Measurements from ENCODE around the gene IL4I1.
A peak's percentile ranks its signal among the peaks of the same experiment; 100 is the strongest.

DNA sequence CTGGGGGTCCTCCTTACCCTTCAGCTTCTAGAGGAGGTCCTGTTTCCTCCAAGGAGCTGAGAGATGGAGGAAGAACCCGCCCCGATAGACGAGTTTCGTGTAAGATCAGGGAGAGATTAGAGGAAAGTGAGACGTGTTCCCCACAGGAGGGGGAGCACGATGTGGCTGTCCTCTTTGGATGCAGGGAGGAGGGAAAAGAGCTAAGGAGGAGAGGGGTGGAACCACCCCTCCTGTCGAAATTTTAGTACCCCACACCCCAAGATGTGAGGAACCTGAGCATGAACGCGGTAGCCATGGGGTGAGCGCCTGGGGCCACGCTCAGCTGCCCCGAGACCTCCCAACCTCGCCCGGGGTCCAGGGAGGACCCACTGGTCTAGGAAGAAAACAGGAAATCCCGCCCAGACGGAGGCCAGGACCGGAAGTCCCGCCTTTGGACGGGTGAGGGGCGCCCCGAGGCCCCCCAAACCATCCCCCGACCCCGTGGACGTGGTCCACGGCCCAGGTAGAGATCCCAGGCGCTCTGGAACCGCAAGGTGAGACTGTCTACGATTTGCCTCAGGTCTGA is 20.7 kb downstream of the IL4I1 start:
- TF ChIP-seq TCF12 (IDR thresholded peaks at IDR 0.05; ENCODE audit: low read depth) (no peak), EP300 (IDR thresholded peaks at IDR 0.05; ENCODE audit: borderline replicate concordance) (no peak), YY1 (IDR thresholded peaks at IDR 0.05; ENCODE audit: low read depth) (no peak), CREB1 (IDR thresholded peaks at IDR 0.05; ENCODE audit: low read depth) (no peak), CEBPB (IDR thresholded peaks at IDR 0.05) (no peak), RAD21 (IDR thresholded peaks at IDR 0.05; ENCODE audit: low read depth) (no peak), TAF1 (IDR thresholded peaks at IDR 0.05; ENCODE audit: low read depth) (no peak), TEAD4 (IDR thresholded peaks at IDR 0.05) (no peak), ZBTB7A (IDR thresholded peaks at IDR 0.05; ENCODE audit: low read depth) (peak; percentile 68; the same call in 1 of the 2 replicates), NFIC (IDR thresholded peaks at IDR 0.05) (no peak), EGR1 (IDR thresholded peaks at IDR 0.05) (no peak)
- TF ChIP-seq, protein P1, sequence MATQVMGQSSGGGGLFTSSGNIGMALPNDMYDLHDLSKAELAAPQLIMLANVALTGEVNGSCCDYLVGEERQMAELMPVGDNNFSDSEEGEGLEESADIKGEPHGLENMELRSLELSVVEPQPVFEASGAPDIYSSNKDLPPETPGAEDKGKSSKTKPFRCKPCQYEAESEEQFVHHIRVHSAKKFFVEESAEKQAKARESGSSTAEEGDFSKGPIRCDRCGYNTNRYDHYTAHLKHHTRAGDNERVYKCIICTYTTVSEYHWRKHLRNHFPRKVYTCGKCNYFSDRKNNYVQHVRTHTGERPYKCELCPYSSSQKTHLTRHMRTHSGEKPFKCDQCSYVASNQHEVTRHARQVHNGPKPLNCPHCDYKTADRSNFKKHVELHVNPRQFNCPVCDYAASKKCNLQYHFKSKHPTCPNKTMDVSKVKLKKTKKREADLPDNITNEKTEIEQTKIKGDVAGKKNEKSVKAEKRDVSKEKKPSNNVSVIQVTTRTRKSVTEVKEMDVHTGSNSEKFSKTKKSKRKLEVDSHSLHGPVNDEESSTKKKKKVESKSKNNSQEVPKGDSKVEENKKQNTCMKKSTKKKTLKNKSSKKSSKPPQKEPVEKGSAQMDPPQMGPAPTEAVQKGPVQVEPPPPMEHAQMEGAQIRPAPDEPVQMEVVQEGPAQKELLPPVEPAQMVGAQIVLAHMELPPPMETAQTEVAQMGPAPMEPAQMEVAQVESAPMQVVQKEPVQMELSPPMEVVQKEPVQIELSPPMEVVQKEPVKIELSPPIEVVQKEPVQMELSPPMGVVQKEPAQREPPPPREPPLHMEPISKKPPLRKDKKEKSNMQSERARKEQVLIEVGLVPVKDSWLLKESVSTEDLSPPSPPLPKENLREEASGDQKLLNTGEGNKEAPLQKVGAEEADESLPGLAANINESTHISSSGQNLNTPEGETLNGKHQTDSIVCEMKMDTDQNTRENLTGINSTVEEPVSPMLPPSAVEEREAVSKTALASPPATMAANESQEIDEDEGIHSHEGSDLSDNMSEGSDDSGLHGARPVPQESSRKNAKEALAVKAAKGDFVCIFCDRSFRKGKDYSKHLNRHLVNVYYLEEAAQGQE (IDR thresholded peaks at IDR 0.05; ENCODE audit: low read depth) = no peak
- TF ChIP-seq, protein P2, sequence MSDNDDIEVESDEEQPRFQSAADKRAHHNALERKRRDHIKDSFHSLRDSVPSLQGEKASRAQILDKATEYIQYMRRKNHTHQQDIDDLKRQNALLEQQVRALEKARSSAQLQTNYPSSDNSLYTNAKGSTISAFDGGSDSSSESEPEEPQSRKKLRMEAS (IDR thresholded peaks at IDR 0.05) = no peak

All from Ishikawa (cell line).